ENCODE results near the gene KCNE4. TPM values are rescaled to one million over a fixed set of nuclear protein-coding genes. Genes with fewer than 3 reads are reported as not detected.

KCNE4 gene
- total and polyA plus RNA-seq, 2 donors (not counting 1 experiment from before 2014, with no cell fraction given) = not detected

GRCh38 chr2:223050900-223051504, 988 bp upstream of the KCNE4 start:
- no peak overlapping the region for H3K4me3 ChIP-seq (ENCODE audit: control extremely low read depth in 1 of 5, extremely low read depth in 1 of 5, insufficient read depth in 1 of 5, low read depth in 2 of 5, low read length in 4 of 5)
- CTCF ChIA-PET = no interaction called here
- H3K27ac ChIP-seq (ENCODE audit: low read length in 2 of 2) = no peak overlapping the region
- TF ChIP-seq CTCF (IDR thresholded peaks at IDR 0.05) (no peak), EZH2 (IDR thresholded peaks at IDR 0.05; ENCODE audit: borderline replicate concordance, insufficient read depth, low read depth, low read length, poor library complexity, severe bottlenecking) (no peak)
- no peak overlapping the region for H3K4me2 ChIP-seq (replicated peaks; ENCODE audit: low read depth, low read length, poor library complexity, severe bottlenecking)
- H3K9me3 ChIP-seq (ENCODE audit: control extremely low read depth in 1 of 3, control insufficient read depth in 2 of 3, insufficient read depth in 1 of 3, low read length in 2 of 3) = peaks cover 0 to 8% (median 0%) of the 10 kb centered on the region in 3 donors
- POLR2A ChIA-PET = no interaction called here
- no peak overlapping the region for H3K9ac ChIP-seq (ENCODE audit: low read length)
- H3K79me2 ChIP-seq (ENCODE audit: control insufficient read depth, insufficient read depth, low read length) = no peaks in the 10 kb centered on the region
- Mint-ChIP-seq H3K4me1 (no peaks in the 10 kb centered on the region), H3K27me3 (peaks cover 16% of the 10 kb centered on the region), H3K27ac (no peak overlapping the region), H3K9me3 (ENCODE audit: insufficient read depth) (peaks cover 2% of the 10 kb centered on the region), H3K4me3 (no peak overlapping the region)
- no peak for ATAC-seq (ENCODE audit: low read depth)
- no peaks in the 10 kb centered on the region for H3K4me1 ChIP-seq (ENCODE audit: control insufficient read depth in 2 of 2, insufficient read depth in 2 of 2, low read length in 2 of 2)
- 89% methylated on average over 3 of the region's 8 CpGs for WGBS (ENCODE audit: insufficient coverage)
- H2AFZ ChIP-seq (ENCODE audit: insufficient read depth, low read depth, low read length, poor library complexity, severe bottlenecking) = no peak overlapping the region
- H3K36me3 ChIP-seq (replicated peaks in 1 of 2; ENCODE audit: control extremely low read depth in 1 of 2, control insufficient read depth in 1 of 2, extremely low read depth in 1 of 2, insufficient read depth in 2 of 2, low read length in 1 of 2) = no peaks in the 10 kb centered on the region
- H3K27me3 ChIP-seq (replicated peaks in 1 of 4; ENCODE audit: control extremely low read depth in 1 of 4, control insufficient read depth in 3 of 4, insufficient read depth in 4 of 4, low read length in 3 of 4) = peaks cover 0 to 2% (median 0%) of the 10 kb centered on the region in 4 experiments
- intact Hi-C loops (cut with micrococcal nuclease) = no loop called here
- DNase-seq = no peak
- no peaks in the 10 kb centered on the region for H4K20me1 ChIP-seq (ENCODE audit: control insufficient read depth, insufficient read depth, low read length, poor library complexity, severe bottlenecking)

GRCh38 chr2:223052548-223053483, 826 bp downstream of the KCNE4 start:
- 88% methylated on average over 40 of the region's 42 CpGs for WGBS (ENCODE audit: insufficient coverage)
- no peak for DNase-seq
- Histone ChIP-seq H3K9me3 (ENCODE audit: control extremely low read depth in 1 of 3, control insufficient read depth in 2 of 3, insufficient read depth in 1 of 3, low read length in 2 of 3) (peaks cover 0 to 8% (median 0%) of the 10 kb centered on the region in 3 donors), H3K27me3 (replicated peaks in 1 of 4; ENCODE audit: control extremely low read depth in 1 of 4, control insufficient read depth in 3 of 4, insufficient read depth in 4 of 4, low read length in 3 of 4) (peaks cover 0 to 2% (median 0%) of the 10 kb centered on the region in 4 experiments), H4K20me1 (ENCODE audit: control insufficient read depth, insufficient read depth, low read length, poor library complexity, severe bottlenecking) (no peaks in the 10 kb centered on the region), H3K27ac (ENCODE audit: low read length in 2 of 2) (no peak overlapping the region), H3K4me3 (ENCODE audit: control extremely low read depth in 1 of 5, extremely low read depth in 1 of 5, insufficient read depth in 1 of 5, low read depth in 2 of 5, low read length in 4 of 5) (no peak overlapping the region), H3K4me1 (ENCODE audit: control insufficient read depth in 2 of 2, insufficient read depth in 2 of 2, low read length in 2 of 2) (no peaks in the 10 kb centered on the region), H2AFZ (ENCODE audit: insufficient read depth, low read depth, low read length, poor library complexity, severe bottlenecking) (no peak overlapping the region), H3K9ac (ENCODE audit: low read length) (no peak overlapping the region), H3K4me2 (replicated peaks; ENCODE audit: low read depth, low read length, poor library complexity, severe bottlenecking) (no peak overlapping the region), H3K36me3 (replicated peaks in 1 of 2; ENCODE audit: control extremely low read depth in 1 of 2, control insufficient read depth in 1 of 2, extremely low read depth in 1 of 2, insufficient read depth in 2 of 2, low read length in 1 of 2) (no peaks in the 10 kb centered on the region), H3K79me2 (ENCODE audit: control insufficient read depth, insufficient read depth, low read length) (no peaks in the 10 kb centered on the region)
- no peak overlapping the region for H3K4me3 Mint-ChIP-seq
- ChIA-PET POLR2A (no interaction called here), CTCF (no interaction called here)
- peaks cover 9% of the 10 kb centered on the region for H3K27me3 Mint-ChIP-seq
- no peak overlapping the region for H3K27ac Mint-ChIP-seq
- no peaks in the 10 kb centered on the region for H3K4me1 Mint-ChIP-seq
- TF ChIP-seq EZH2 (IDR thresholded peaks at IDR 0.05; ENCODE audit: borderline replicate concordance, insufficient read depth, low read depth, low read length, poor library complexity, severe bottlenecking) (no peak), CTCF (IDR thresholded peaks at IDR 0.05) (no peak)
- peaks cover 2% of the 10 kb centered on the region for H3K9me3 Mint-ChIP-seq (ENCODE audit: insufficient read depth)
- intact Hi-C loops (cut with micrococcal nuclease) = no loop called here
- ATAC-seq (ENCODE audit: low read depth) = no peak
